Right lobe of liver (tissue), 4 donors: Measurements from ENCODE around the gene PLEKHS1.

Experiments
- CTCF ChIP-seq, 4 donors: fragments of 200-600 bp in 3 of 4; fragments of 450-650 bp in 1 of 4; IDR thresholded peaks; one replicate each; pipeline versions ENCODE4 v1.5.1 to v1.8.0; 2016 to 2022; ENCODE audit warnings: antibody characterized with exemption in 4 of 4, mild to moderate bottlenecking in 2 of 4
- POLR2A ChIP-seq: fragments of 450-650 bp; IDR thresholded peaks from one replicate; pipeline ENCODE4 v1.6.1; 2017; ENCODE audit warnings: antibody characterized with exemption, mild to moderate bottlenecking
- donor health status: DM: no; HTN: no; CAD: no.
- donor health status: DM: no; HTN: no; CAD: no.
- donor health status: DM: no; HTN: yes; CAD: no.

GRCh38 chr10:113746217-113746957 lies 5.1 kb upstream of the PLEKHS1 start:
- TF ChIP-seq CTCF (IDR thresholded peaks at IDR 0.05) (no peak), POLR2A (no peak)
